B cell (primary cell): ENCODE results near the gene COPA.

Source experiments
- CTCF ChIP-seq: fragments of 200-600 bp; IDR thresholded peaks from one replicate; pipeline ENCODE4 v1.8.0; 2022; ENCODE audit warnings: antibody characterized with exemption, mild to moderate bottlenecking
- EZH2 ChIP-seq: IDR thresholded peaks from 2 replicates; pipeline ENCODE4 v1.6.1; 2012; ENCODE audit warnings: borderline replicate concordance, low read depth, mild to moderate bottlenecking, moderate library complexity, low read length; ENCODE audit not compliant: insufficient read depth, poor library complexity, severe bottlenecking

GRCh38 chr1:160328184-160328583 lies 14.9 kb downstream of the COPA start:
- TF ChIP-seq EZH2: no peak
- TF ChIP-seq CTCF: no peak
